HEK293 (cell line): ENCODE results near the gene ZNF525.

ENCODE experiments used
- ATF2 ChIP-seq: fragments of 450-650 bp; formaldehyde crosslinking; IDR thresholded peaks from 2 replicates; pipeline ENCODE4 v1.5.1; 2016; ENCODE audit warnings: missing biosample characterization, missing genetic modification characterization, low read depth
- HIC1 ChIP-seq: fragments of 450-650 bp; formaldehyde crosslinking; IDR thresholded peaks from 2 replicates; pipeline ENCODE4 v1.5.1; 2016; ENCODE audit warnings: missing biosample characterization, missing genetic modification characterization
- INSM2 ChIP-seq: fragments of 450-650 bp; formaldehyde crosslinking; IDR thresholded peaks from 2 replicates; pipeline ENCODE4 v1.5.1; 2016; ENCODE audit warnings: missing biosample characterization, missing genetic modification characterization
- KLF10 ChIP-seq: fragments of 450-650 bp; IDR thresholded peaks from 2 replicates; pipeline ENCODE4 v1.5.1; 2018; ENCODE audit warnings: missing biosample characterization, mild to moderate bottlenecking, missing genetic modification characterization
- KLF17 ChIP-seq: fragments of 450-650 bp; formaldehyde crosslinking; IDR thresholded peaks from 2 replicates; pipeline ENCODE4 v1.5.1; 2016; ENCODE audit warnings: missing biosample characterization, missing genetic modification characterization
- KLF8 ChIP-seq: fragments of 450-650 bp; formaldehyde crosslinking; IDR thresholded peaks from 2 replicates; pipeline ENCODE4 v1.5.1; 2016; ENCODE audit warnings: missing biosample characterization, missing genetic modification characterization
- PRDM10 ChIP-seq: fragments of 450-650 bp; formaldehyde crosslinking; IDR thresholded peaks from 2 replicates; pipeline ENCODE4 v1.5.1; 2016; ENCODE audit warnings: missing biosample characterization, missing genetic modification characterization
- RBAK ChIP-seq: fragments of 450-650 bp; formaldehyde crosslinking; IDR thresholded peaks from 2 replicates; pipeline ENCODE4 v1.5.1; 2016; ENCODE audit warnings: missing biosample characterization, missing genetic modification characterization
- REPIN1 ChIP-seq: fragments of 450-650 bp; formaldehyde crosslinking; IDR thresholded peaks from 2 replicates; pipeline ENCODE4 v1.5.1; 2017; ENCODE audit warnings: missing biosample characterization, missing genetic modification characterization, low read depth
- SP3 ChIP-seq: fragments of 450-650 bp; formaldehyde crosslinking; IDR thresholded peaks from 2 replicates; pipeline ENCODE4 v1.5.1; 2016; ENCODE audit warnings: missing biosample characterization, missing genetic modification characterization
- TRIM28 ChIP-seq: IDR thresholded peaks from 2 replicates; pipeline ENCODE4 v1.6.1; 2011; ENCODE audit warnings: low read length, control low read depth, borderline replicate concordance
- ZBTB11 ChIP-seq: fragments of 450-650 bp; formaldehyde crosslinking; conservative IDR thresholded peaks from 2 replicates; pipeline ENCODE4 v1.5.1; 2016; ENCODE audit warnings: low read depth, missing biosample characterization, missing genetic modification characterization
- ZBTB7A ChIP-seq: fragments of 450-650 bp; formaldehyde crosslinking; IDR thresholded peaks from 2 replicates; pipeline ENCODE4 v1.5.1; 2016; ENCODE audit warnings: low read depth, missing biosample characterization, missing genetic modification characterization
- ZEB2 ChIP-seq: fragments of 450-650 bp; formaldehyde crosslinking; IDR thresholded peaks from 2 replicates; pipeline ENCODE4 v1.5.1; 2016; ENCODE audit warnings: missing biosample characterization, missing genetic modification characterization
- ZFP69B ChIP-seq: fragments of 450-650 bp; formaldehyde crosslinking; IDR thresholded peaks from 2 replicates; pipeline ENCODE4 v1.5.1; 2016; ENCODE audit warnings: missing biosample characterization, missing genetic modification characterization
- ZNF24 ChIP-seq: fragments of 450-650 bp; formaldehyde crosslinking; IDR thresholded peaks from 2 replicates; pipeline ENCODE4 v1.5.1; 2016; ENCODE audit warnings: missing biosample characterization, missing genetic modification characterization
- ZNF266 ChIP-seq: fragments of 450-650 bp; formaldehyde crosslinking; IDR thresholded peaks from 2 replicates; pipeline ENCODE4 v1.5.1; 2016; ENCODE audit warnings: missing biosample characterization, missing genetic modification characterization, low read depth
- ZNF274 ChIP-seq, 2 experiments: fragments of 200-500 bp in 1 of 2; fragments of 450-650 bp in 1 of 2; sonication (Bioruptor generic) in 1 of 2; formaldehyde crosslinking in 1 of 2; IDR thresholded peaks; 2 replicates each; pipeline versions ENCODE4 v1.5.1 to v1.6.1; 2014 to 2016; ENCODE audit warnings: borderline replicate concordance in 1 of 2, inconsistent platforms in 1 of 2, low read length in 1 of 2, missing biosample characterization in 1 of 2, missing genetic modification characterization in 1 of 2
- ZNF529 ChIP-seq: fragments of 450-650 bp; formaldehyde crosslinking; IDR thresholded peaks from 2 replicates; pipeline ENCODE4 v1.5.1; 2017; ENCODE audit warnings: missing genetic modification characterization, missing biosample characterization; ENCODE audit not compliant: insufficient replicate concordance
- ZNF600 ChIP-seq: fragments of 450-650 bp; formaldehyde crosslinking; IDR thresholded peaks from 2 replicates; pipeline ENCODE4 v1.5.1; 2016; ENCODE audit warnings: missing biosample characterization, missing genetic modification characterization
- ZNF830 ChIP-seq: fragments of 450-650 bp; IDR thresholded peaks from 2 replicates; pipeline ENCODE4 v1.5.0; 2018; ENCODE audit warnings: missing biosample characterization, missing genetic modification characterization, low read depth, mild to moderate bottlenecking, moderate library complexity
- ZNF837 ChIP-seq: fragments of 450-650 bp; formaldehyde crosslinking; IDR thresholded peaks from 2 replicates; pipeline ENCODE4 v1.5.1; 2016; ENCODE audit warnings: missing biosample characterization, missing genetic modification characterization
- ZSCAN18 ChIP-seq: fragments of 450-650 bp; formaldehyde crosslinking; IDR thresholded peaks from 2 replicates; pipeline ENCODE4 v1.5.1; 2016; ENCODE audit warnings: missing biosample characterization, missing genetic modification characterization

Gene ZNF525

GRCh38 chr19:53394974-53395839 is 29.7 kb downstream of the ZNF525 start, which contains the start of gene ZNF765 (continued):
- TF ChIP-seq ZNF837 (tag by site-specific recombination) (no peak), KLF8 (peak; percentile 91), HIC1 (tag by site-specific recombination) (no peak), INSM2 (no peak), ZNF600 (no peak), ZBTB7A (no peak), SP3 (tag by site-specific recombination) (peak; percentile 83), ZNF529 (tag by site-specific recombination) (no peak), ZNF24 (tag by site-specific recombination) (no peak), ZSCAN18 (tag by site-specific recombination) (no peak), ZBTB11 (tag by site-specific recombination) (no peak), KLF17 (tag by site-specific recombination) (no peak), TRIM28 (no peak), ZEB2 (no peak), ZNF830 (tag by site-specific recombination) (no peak), RBAK (no peak), PRDM10 (tag by site-specific recombination) (peak; percentile 99), ATF2 (tag by site-specific recombination) (no peak), REPIN1 (tag by site-specific recombination) (no peak), ZNF274 (IDR thresholded peaks at IDR 0.05; ENCODE audit: low read length) (no peak), ZNF274 (tag by site-specific recombination; IDR thresholded peaks at IDR 0.05; ENCODE audit: borderline replicate concordance) (no peak), ZFP69B (tag by site-specific recombination) (no peak), KLF10 (no peak), ZNF266 (tag by site-specific recombination) (peak; percentile 100)
